Stimulated activated CD8-positive, alpha-beta memory T cell treated with anti-CD3 and anti-CD28 coated beads, Interleukin-4, amount 100 ng/mL, for 48 hours (primary cell): ENCODE measurements around the gene PLCB2.
A peak's percentile ranks its signal among the peaks of the same experiment; 100 is the strongest.

Source experiments
- DNase-seq: peaks from one replicate; pipeline ENCODE4 v3.0.0-alpha.2; 2020

PLCB2 gene

DNA sequence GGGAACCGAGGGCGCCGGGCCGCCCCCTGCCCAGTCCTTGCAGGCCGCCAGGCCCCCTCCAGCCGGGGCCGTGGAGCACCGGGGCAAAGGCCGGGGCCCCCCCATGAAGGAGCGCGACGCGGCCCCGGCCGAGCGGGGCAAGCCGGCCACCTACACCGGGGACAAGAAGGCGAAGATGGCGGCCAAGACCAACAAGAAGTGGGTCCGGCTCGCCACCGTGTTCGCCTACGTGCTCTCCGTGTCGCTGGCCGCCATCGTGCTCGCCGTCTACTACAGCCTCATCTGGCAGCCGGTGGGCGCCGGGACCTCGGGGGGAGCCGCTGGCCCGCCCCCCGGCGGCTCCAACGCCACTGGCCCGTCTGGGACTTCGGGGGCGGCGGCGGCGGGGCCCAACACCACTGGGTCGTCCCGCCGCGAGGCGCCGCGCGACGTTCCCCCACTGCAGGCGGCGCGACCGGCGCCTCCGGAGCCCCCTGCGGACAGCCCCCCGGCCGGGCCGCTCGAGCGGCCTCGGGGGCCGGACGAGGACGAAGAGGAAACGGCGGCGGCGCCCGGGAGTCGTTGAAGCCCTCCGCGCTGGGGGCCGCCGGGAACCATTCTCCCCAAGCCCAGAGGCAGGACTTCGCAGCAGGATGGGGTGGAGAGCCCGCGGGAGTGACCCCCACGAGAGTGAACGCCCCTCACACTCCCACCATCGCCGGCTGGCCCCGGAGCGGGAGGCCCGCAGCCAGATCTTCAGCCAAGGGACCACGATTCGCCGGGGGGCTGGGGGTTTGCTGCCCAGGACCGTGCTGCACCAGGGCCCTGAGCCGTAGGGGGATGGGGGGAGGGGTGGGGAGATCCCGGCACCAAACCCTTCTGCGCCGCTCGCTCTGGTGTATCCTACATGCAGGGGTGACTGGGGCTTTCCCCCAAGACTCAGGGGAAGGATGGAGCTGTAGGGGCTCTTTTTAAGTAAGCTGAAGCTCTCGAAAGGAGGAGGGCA, 16.5 kb upstream of the PLCB2 start:
- peak; percentile 45 for DNase-seq

DNA sequence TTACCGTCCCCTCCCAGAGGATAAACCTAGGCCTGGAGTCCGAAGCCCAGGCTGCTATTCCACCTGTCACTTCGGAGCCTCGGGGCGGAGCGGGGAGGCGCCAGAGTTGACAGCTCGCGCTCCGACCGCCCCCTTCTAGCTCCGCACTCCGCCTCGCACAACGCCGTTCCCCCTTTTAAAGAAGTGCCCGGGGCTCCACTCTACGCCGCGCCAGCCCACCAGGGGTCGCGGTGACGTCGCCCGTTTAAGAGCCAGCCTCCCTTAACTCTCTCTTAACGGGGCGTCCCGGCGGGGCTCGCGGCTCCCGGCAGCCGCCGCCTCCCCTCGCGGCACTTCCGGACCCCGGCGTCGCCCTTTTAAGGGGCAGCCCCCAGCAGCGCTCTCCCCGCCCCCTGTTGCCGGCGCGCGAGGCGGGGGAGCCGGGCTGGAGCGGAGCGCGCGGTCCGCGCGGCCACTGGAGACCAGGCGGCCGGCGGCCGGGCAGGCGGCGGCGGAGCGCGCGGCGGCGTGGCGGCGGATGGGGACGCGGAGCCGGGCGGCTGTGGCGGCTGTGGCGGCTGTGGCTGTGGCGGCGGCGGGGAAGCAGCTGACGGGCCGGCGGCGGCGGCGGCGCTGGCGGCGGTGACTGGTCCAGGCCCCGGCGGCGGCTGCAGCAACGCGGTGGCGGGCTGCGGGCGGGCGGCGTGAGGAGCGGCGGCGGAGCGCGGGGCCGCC, 15.7 kb upstream of the PLCB2 start, which contains the start of gene INAFM2:
Gene INAFM2, plus strand, starts transcription at position 454 of the 714 bp plus-strand sequence. CDS start 364 bp downstream, outside the sequence.
- peak; percentile 93 for DNase-seq

DNA sequence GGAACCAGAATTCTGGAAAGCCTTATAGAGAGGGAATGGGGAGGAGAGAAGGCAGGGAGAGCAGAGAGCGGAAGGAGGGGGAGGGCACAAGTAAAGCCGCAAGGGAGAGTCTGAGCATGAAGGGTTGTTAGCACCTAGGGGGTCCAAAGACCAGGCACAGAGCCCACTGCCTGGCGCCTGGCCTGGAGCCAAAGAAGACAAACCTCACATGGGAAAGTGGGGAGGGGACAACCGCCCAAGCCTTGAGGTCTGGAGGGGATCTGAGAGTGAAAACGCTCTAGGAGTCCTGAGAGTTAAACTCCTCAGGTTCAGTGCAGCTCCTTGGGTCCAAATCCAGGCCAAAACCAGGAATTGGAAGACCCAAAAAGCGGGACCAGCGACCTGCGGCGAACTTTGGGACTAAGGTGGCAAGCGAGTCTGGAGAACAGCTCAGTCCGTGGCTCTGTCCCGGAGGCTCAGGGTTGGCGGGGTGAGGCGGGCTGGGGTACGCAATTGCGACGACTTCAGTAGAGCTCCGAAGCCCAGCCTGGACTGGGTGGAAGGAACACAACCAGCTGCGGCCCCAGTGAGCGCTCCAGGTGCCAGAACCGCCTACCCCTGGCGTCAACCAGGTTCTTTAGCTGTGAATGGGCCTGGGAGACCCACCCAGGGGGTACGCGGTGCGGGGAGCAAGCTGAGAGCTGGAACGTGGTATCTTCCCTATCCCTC, 14.9 kb upstream of the PLCB2 start:
- no peak for DNase-seq

- DNase-seq, result peak; percentile 60
Measured at GRCh38 chr15:40320931-40321371, 13.2 kb upstream of the PLCB2 start.

- no peak for DNase-seq
Measured at GRCh38 chr15:40320409-40320808, 12.7 kb upstream of the PLCB2 start.

- DNase-seq, result no peak
Measured at GRCh38 chr15:40317580-40317979, 9.8 kb upstream of the PLCB2 start.

DNA sequence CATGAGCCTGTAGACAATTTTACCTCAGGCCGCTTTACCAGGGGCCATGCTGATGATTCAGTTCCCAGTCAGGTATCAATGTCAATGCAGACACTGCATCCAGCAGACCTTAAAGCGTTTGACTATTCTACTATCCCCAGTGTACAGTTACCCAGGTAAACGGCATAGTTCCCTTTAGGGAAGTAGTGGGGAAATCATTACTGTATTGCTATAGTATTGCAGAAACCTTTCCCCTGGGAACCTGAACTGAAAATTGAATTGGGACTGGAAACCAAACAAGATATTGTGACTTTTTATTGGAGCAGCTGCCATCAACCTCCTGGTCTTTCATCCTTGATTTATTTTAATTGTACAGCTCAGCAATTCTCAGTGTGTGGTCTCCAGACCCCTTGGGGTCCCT, 9.2 kb upstream of the PLCB2 start:
- DNase-seq, result no peak

DNA sequence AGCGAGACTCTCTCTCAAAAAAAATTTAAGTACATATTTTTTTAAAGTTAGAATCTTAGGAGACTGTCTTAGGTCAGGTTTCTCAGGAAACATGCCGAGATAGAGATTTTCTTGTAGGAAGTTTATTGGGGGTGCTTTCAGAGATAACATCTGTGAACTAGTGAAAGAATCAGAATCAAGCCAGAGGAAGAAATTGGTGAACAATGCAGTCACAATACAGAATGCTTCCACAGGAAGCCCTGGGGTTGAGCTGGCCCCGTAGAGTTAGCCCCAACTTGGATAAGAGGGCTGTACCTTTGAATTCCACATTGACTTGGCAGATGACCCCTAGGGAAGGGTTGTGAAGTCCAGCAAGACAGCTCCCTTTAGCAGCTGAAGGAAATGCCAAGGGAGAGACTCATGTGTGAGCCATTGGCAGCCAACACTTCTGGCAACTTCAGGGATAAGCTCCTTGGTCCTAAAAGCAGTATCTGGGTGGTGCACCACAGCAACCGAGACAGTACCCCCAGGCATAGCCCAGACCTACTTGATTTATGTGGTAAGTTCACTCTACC, 7.1 kb upstream of the PLCB2 start:
- DNase-seq, result no peak

DNA sequence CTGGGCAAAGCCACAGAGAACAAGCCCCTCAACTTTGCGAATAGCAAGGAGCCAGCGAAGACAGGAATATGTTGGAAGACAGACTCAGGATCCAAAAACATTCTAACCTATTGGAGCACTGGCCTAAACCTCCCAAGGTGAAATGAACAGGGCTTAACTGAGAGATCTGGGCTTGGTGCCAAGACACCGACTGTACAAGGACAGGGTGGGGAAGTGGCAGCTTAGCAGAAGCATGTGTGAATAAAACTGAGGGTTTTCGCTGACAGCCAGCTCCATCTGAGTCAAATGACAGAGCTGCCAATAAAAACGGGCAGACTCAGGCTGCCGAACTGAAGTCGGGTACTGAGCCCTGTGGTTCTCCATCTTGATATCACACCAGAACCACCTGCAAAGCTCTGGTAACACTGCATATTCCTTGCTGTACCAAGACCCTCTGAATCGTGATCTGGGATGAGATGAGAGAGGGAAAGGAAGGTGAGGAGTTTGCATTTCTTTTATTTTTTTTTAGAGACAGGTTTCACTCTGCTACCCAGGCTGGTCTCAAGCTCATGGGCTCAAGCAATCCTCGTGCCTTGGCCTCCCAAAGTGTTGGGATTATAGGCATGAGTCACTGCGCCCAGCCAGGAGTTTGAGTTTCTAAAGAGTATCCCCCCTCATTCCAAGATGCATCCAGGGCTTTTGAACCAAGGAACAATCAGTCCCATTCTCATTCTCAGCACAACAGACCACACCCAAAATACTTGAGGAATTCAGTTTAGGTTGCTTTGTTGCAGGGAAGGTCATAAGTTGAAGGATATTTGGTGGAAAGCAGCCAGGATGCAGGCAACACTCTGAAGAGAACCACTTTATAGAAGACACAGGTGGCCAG, 6.0 kb upstream of the PLCB2 start:
- DNase-seq, result peak; percentile 38

- DNase-seq, result no peak
Measured at GRCh38 chr15:40312370-40313158, 4.8 kb upstream of the PLCB2 start.

DNA sequence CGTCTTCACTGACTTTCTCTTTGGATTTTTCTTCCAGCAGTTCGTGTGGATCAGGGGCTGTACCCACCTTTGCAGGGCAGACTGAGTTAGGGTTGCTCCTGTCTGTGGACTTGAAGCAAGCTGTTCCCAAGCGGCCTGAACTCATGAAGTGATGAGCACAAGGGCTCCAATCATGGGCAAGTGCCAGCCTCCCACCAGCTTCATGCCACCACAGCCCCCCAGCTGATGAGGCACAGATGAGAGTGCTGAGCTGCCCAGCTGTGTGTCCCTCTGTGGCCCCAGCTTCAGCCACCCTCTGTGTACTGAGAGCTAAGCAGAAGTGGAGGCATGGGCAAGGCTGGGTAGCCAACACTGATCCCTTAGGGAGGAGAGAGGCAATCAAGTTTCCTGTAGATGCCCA, 3.3 kb upstream of the PLCB2 start:
- no peak for DNase-seq

GRCh38 chr15:40310001-40310959, 2.5 kb upstream of the PLCB2 start:
- peak; percentile 82 for DNase-seq

GRCh38 chr15:40309344-40309862, 1.7 kb upstream of the PLCB2 start:
- no peak for DNase-seq

DNA sequence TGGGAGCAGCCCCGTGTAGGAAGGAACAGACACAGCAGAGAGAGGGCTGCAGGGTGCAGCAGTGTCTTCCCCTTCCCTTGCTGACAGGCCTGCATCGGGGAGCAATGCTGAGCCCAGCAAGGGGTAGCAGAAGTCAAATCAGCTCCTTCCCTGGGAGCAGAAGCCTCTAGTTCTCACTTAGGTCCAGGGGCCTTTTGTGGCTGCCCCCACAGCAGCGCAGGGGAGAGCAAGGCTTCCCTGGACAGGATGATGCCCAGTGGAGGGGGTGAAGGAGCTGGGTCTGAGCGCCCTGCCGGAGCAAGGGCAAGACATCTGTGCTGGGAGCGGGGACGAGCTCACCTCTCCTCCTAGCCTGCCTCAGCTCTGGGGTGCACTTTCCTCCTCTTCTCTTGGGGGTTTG, 827 bp downstream of the PLCB2 start:
- DNase-seq, result peak; percentile 39

GRCh38 chr15:40306371-40306770, 1.4 kb downstream of the PLCB2 start:
- DNase-seq, result no peak

- no peak for DNase-seq
Measured at GRCh38 chr15:40305281-40305680, 2.5 kb downstream of the PLCB2 start.

GRCh38 chr15:40303576-40303975, 4.2 kb downstream of the PLCB2 start:
- DNase-seq, result no peak

- DNase-seq, result no peak
Measured at GRCh38 chr15:40302981-40303380, 4.8 kb downstream of the PLCB2 start.

GRCh38 chr15:40302288-40302886, 5.3 kb downstream of the PLCB2 start:
- DNase-seq, result no peak
